Stomach (tissue), 9 donors: Measurements from ENCODE around the gene CYP3A7. TPM values are rescaled to one million over a fixed set of nuclear protein-coding genes. Genes with fewer than 3 reads are reported as not detected.
"Not testable (repeated sequence)": the region's sequence is repeated elsewhere in the genome, so short reads cannot be mapped to it uniquely, and the experiment has no call there.

ENCODE experiments used
- DNase-seq, 2 donors: peaks; one replicate each; pipeline versions ENCODE4 v3.0.0 to v3.0.0-alpha.2; 2013 to 2019
- H3K27ac ChIP-seq, 5 donors: fragments of 200-600 bp in 4 of 5; sonication (generic) in 4 of 5; one replicate each; pipeline ENCODE4 v1.5.1; 2013 to 2019; ENCODE audit warnings: mild to moderate bottlenecking in 1 of 5, moderate library complexity in 1 of 5
- H3K27me3 ChIP-seq, 3 donors: fragments of 200-600 bp; sonication (generic); one replicate each; pipeline ENCODE4 v1.5.1; 2017 to 2019; ENCODE audit warnings: mixed run types in 1 of 3
- H3K36me3 ChIP-seq, 4 donors: fragments of 200-600 bp; sonication (generic); 1 replicate in 3 of 4; 2 replicates in 1 of 4; pipeline ENCODE4 v1.5.1; 2016 to 2019
- H3K4me1 ChIP-seq, 4 donors: fragments of 200-600 bp; sonication (generic); one replicate each; pipeline ENCODE4 v1.5.1; 2016 to 2019
- H3K4me3 ChIP-seq, 4 donors: fragments of 200-600 bp; sonication (generic) in 3 of 4; one replicate each; pipeline ENCODE4 v1.5.1; 2016 to 2019; ENCODE audit warnings: mild to moderate bottlenecking in 1 of 4
- H3K9me3 ChIP-seq, 4 donors: fragments of 200-600 bp; sonication (generic); one replicate each; pipeline ENCODE4 v1.5.1; 2016 to 2019
- CTCF ChIP-seq, 7 experiments: fragments of 450-650 bp in 4 of 7; fragments of 200-600 bp in 3 of 7; sonication (generic) in 3 of 7; IDR thresholded peaks; one replicate each; pipeline ENCODE4 v1.5.1; 2016 to 2019; ENCODE audit warnings: antibody characterized with exemption in 7 of 7, control low read depth in 2 of 7, mild to moderate bottlenecking in 1 of 7
- EP300 ChIP-seq: sonication (generic); formaldehyde crosslinking; IDR thresholded peaks from one replicate; pipeline ENCODE4 v1.6.1; 2017; ENCODE audit warnings: antibody characterized with exemption
- POLR2A ChIP-seq, 4 donors: fragments of 450-650 bp; IDR thresholded peaks; one replicate each; pipeline ENCODE4 v1.6.1; 2016; ENCODE audit warnings: antibody characterized with exemption in 4 of 4, control low read depth in 2 of 4, mild to moderate bottlenecking in 1 of 4, moderate library complexity in 1 of 4
- POLR2AphosphoS5 ChIP-seq, 3 donors: sonication (generic); formaldehyde crosslinking; IDR thresholded peaks; one replicate each; pipeline ENCODE4 v1.6.1; 2016; ENCODE audit warnings: antibody characterized with exemption in 3 of 3
- WGBS, 5 donors: extraction: QIAGEN DNeasy Blood & Tissue Kit in 3 of 5; methylation state at CpG; one replicate each; pipeline versions ENCODE4 v1.1.5 to v1.1.7; 2013 to 2018; 5-methylcytosine and 5-hydroxymethylcytosine counted together
- intact Hi-C: fragments of 100-400 bp; cut with DNase I; formaldehyde crosslinking; loops from one replicate; pipeline ENCODE4 v1.15.1; 2023; ENCODE audit warnings: low total_unique reads
- polyA plus RNA-seq, 3 donors: library from polyadenylated mRNA; stranded (reverse); fragments of 200-250 nt; gene quantifications; one replicate each; pipeline ENCODE4 v1.2.3, GENCODE V29; 2013
- total RNA-seq, 5 donors: library from RNA; depleted of rRNA; stranded (reverse); fragments of >200 nt; gene quantifications; one replicate each; pipeline versions ENCODE4 v1.1.0 to v1.2.3, GENCODE V29; 2014 to 2016
- donor health status: healthy with polysubstance abuse.
- donor health status: Bipolar disorder and iron deficiency.
- donor health status: healthy.

Gene CYP3A7
- total and polyA plus RNA-seq, 8 donors = not detected

- Histone ChIP-seq H3K4me1 (no peaks in the 10 kb centered on the region), H3K36me3 (no peaks in the 10 kb centered on the region), H3K27ac (no peak overlapping the region), H3K27me3 (no peaks in the 10 kb centered on the region), H3K9me3 (no peaks in the 10 kb centered on the region), H3K4me3 (no peak overlapping the region)
- peak; percentile 33 to 36 for DNase-seq
- TF ChIP-seq POLR2AphosphoS5 (IDR thresholded peaks at IDR 0.05) (no peak), EP300 (no peak), CTCF (IDR thresholded peaks at IDR 0.05) (no peak), POLR2A (IDR thresholded peaks at IDR 0.05) (no peak)
- 71 to 80% (median 74%) methylated on average over 7 of the region's 7 CpGs for WGBS, 5 donors
- intact Hi-C loops = no loop called here
Observed at GRCh38 chr7:99762680-99763327, 27.8 kb upstream of the CYP3A7 start.

GRCh38 chr7:99755085-99755484, 20.1 kb upstream of the CYP3A7 start:
- intact Hi-C loops = no loop called here
- Histone ChIP-seq H3K4me3 (no peak overlapping the region), H3K27me3 (no peaks in the 10 kb centered on the region), H3K27ac (no peak overlapping the region), H3K4me1 (peaks cover 0 to 8% (median 0%) of the 10 kb centered on the region in 4 donors), H3K36me3 (no peaks in the 10 kb centered on the region), H3K9me3 (no peaks in the 10 kb centered on the region)
- 80 to 100% (median 92%) methylated on average over 1 of the region's 1 CpG for WGBS, 5 donors
- DNase-seq = no peak
- no peak for TF ChIP-seq EP300
- no peak for TF ChIP-seq POLR2AphosphoS5 (IDR thresholded peaks at IDR 0.05)
- TF ChIP-seq POLR2A (IDR thresholded peaks at IDR 0.05) = no peak
- TF ChIP-seq CTCF (IDR thresholded peaks at IDR 0.05) = no peak

- Histone ChIP-seq H3K36me3 (no peaks in the 10 kb centered on the region), H3K4me1 (peaks cover 0 to 8% (median 0%) of the 10 kb centered on the region in 4 donors), H3K9me3 (no peaks in the 10 kb centered on the region), H3K27ac (peak overlapping the region in 2 of 5 donors; percentile 48 to 62), H3K27me3 (no peaks in the 10 kb centered on the region), H3K4me3 (no peak overlapping the region)
- TF ChIP-seq POLR2A (IDR thresholded peaks at IDR 0.05) = no peak
- TF ChIP-seq POLR2AphosphoS5 (IDR thresholded peaks at IDR 0.05) = peak in 2 of 3 donors; percentile 16 to 48
- intact Hi-C loops = no loop called here
- 30 to 42% (median 38%) methylated on average over 3 of the region's 3 CpGs for WGBS, 5 donors
- peak; percentile 54 to 62 for DNase-seq
Observed at GRCh38 chr7:99752356-99752755, 17.4 kb upstream of the CYP3A7 start.

GRCh38 chr7:99751322-99752052, 16.5 kb upstream of the CYP3A7 start:
- peak in 1 of 2 donors; percentile 71 for DNase-seq
- peak overlapping the region in 3 of 5 donors; percentile 48 to 62 (median 57) for H3K27ac ChIP-seq
- intact Hi-C loops, H3K4me3 ChIP-seq, H3K4me1 ChIP-seq, H3K9me3 ChIP-seq, H3K27me3 ChIP-seq, H3K36me3 ChIP-seq: not testable (repeated sequence)
- 4 to 22% (median 7%) methylated on average over 5 of the region's 5 CpGs for WGBS, 5 donors

GRCh38 chr7:99748846-99749579, 14.0 kb upstream of the CYP3A7 start:
- no peak overlapping the region for H3K27ac ChIP-seq
- H3K4me3 ChIP-seq = no peak overlapping the region
- TF ChIP-seq CTCF (IDR thresholded peaks at IDR 0.05) (no peak), POLR2AphosphoS5 (IDR thresholded peaks at IDR 0.05) (no peak), POLR2A (IDR thresholded peaks at IDR 0.05) (no peak), EP300 (no peak)
- H3K9me3 ChIP-seq = no peaks in the 10 kb centered on the region
- peaks cover 0 to 8% (median 0%) of the 10 kb centered on the region in 4 donors for H3K4me1 ChIP-seq
- no peaks in the 10 kb centered on the region for H3K27me3 ChIP-seq
- WGBS, 5 donors = 82 to 96% (median 90%) methylated on average over 6 of the region's 6 CpGs
- intact Hi-C loops = no loop called here
- H3K36me3 ChIP-seq = no peaks in the 10 kb centered on the region
- DNase-seq = no peak

- H3K36me3 ChIP-seq, H3K27me3 ChIP-seq, H3K4me3 ChIP-seq, intact Hi-C loops, H3K4me1 ChIP-seq, DNase-seq, H3K9me3 ChIP-seq, H3K27ac ChIP-seq: not testable (repeated sequence)
- 81 to 90% (median 87%) methylated on average over 2 to 3 of the region's 3 CpGs for WGBS, 5 donors
Observed at GRCh38 chr7:99746915-99747314, 11.9 kb upstream of the CYP3A7 start.

GRCh38 chr7:99745395-99745794, 10.4 kb upstream of the CYP3A7 start:
- H3K9me3 ChIP-seq, H3K27me3 ChIP-seq, H3K4me3 ChIP-seq, intact Hi-C loops, DNase-seq, H3K36me3 ChIP-seq, H3K27ac ChIP-seq, H3K4me1 ChIP-seq: not testable (repeated sequence)
- WGBS, 5 donors = 65 to 88% (median 80%) methylated on average over 3 of the region's 3 CpGs
